GM21360 (cell line): ENCODE measurements around the gene KRT81.
"Not testable (repeated sequence)": the region's sequence is repeated elsewhere in the genome, so short reads cannot be mapped to it uniquely, and the experiment has no call there.

ENCODE experiments used
- ATAC-seq: cut with Tn5 transposase; IDR thresholded peaks from one replicate; pipeline ENCODE4 v1.9.1; 2021; ENCODE audit warnings: mild to moderate bottlenecking, moderate library complexity; ENCODE audit not compliant: unreplicated experiment

Gene KRT81

DNA sequence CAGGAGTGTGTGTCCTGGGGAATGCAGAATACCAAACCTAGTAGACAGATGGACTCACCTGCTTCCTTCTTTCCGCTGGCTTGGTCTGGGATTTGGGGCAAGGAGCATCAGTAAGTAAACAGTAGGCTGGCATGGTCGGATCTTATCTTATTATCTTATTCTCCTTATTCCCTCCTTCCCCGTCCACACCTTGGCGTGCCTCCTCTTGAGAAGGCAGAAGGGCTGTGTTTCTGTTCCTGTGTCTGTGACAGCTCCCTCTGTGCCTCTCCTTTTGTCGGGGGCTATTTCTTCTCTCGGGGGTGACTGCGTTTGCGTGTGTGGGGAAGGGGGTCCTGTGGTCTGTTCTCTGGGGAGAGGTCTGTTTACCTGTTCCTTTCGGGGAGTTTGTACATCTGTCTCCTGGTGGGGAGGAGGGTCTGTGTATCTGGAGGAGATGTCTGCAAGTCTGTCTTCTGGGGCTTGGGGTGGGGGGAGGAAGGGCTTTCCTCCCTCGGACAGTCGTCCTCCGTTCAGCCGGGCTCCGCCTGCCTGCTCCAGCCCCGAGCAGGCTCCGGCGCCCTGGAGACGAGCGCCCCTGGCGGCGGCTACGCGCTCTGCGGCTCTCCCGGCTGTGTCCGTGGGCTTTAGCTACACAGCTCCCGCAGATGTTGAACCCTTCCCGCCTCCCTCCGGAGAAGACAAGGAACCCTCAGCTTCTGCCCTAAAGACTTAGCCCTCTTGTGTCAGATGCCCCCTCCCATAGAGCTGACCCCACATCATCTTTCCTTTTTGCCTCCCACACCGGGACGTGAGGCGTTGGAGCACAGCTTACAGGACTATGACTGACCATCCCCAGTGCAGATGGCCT is 12.5 kb downstream of the KRT81 start:
- no peak for ATAC-seq

DNA sequence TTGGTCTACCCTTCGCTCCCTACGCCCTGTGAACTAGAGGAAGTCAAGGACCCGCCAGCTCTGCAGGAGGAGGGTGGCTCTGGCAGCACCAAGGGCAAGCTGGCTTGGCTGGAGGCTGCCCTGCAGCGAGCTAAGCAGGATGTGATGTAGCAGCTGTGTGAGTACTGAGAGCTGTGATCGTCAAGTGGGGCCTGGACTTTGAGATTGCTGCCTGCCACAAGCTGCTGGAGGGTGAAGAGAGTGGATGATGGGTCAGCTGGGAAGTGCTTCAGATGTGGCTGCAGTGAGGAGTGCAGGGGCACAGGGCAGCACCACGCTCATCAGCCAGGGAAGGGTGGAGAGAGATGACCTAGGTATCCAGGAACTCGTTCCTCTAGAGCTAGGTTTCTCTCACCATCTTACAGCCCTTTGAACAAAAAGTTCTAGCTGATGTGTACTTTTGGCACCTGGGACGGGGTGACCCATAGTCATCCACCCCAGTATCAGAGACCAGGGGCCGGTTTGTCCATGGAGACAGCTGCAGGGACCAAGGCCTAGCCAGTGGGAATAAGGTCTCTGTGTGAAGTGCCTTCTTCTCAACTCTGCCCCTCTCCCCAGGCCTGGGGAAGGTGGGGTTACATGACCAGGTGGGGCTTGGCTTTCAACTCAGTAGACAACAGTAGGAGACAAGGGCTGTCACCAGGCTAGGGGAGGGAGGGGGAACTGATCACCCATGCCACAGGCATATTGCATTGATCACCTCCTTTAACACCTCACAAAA is 13.7 kb downstream of the KRT81 start:
- ATAC-seq: no peak

DNA sequence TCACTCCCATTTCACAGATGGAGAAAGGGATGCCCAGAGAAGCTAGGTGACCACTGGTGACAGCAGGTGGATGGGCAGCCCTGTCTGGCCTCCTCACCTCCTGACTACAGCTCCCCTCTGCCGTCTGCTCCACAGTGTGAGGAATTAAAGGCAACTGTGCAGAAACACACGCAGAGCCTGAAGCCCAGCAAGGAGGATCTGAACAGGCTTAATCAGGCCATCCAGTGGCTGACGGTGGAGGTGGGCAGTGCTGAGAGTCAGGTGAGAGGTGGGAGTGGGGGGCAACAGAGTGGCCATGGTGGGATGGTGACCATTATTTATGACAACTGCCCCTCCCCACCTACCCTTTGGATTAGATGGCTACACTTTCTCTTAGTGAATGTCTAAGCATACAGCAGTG is 15.6 kb downstream of the KRT81 start:
- no peak for ATAC-seq

DNA sequence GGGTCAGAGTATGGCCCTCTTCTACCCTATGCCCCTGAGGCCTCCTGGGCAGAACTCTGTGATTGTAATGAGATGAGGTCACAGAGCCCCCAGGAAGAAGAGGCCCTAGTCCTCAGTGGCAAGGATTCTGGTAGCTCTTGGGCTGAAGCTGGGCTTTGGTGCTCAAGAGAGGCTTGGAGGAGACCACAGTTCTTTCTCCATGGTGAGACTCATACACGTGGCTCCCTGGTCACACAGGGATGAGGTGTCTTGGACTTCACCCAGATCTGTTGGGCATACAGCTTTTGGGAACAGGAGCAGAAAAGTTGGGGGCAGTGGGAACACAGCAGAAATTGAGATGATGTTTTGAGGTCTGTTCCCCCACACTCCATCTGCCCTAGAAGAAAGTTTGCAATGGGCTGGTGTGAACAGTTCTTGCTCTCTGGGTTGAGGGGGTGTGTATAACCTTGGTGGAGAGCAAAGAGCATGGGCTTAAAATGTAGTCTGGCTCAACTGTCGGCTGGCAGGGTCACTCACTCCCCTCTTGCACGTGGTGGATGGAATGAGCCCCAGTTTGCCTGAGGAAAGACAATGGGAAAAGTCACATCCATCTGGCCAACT is 16.7 kb downstream of the KRT81 start, which contains the start of gene KRT86:
Gene KRT86 (plus strand): TSS at position 125 of the 600 bp plus-strand sequence. CDS start 27,272 bp downstream, outside the sequence.
- ATAC-seq: no peak

DNA sequence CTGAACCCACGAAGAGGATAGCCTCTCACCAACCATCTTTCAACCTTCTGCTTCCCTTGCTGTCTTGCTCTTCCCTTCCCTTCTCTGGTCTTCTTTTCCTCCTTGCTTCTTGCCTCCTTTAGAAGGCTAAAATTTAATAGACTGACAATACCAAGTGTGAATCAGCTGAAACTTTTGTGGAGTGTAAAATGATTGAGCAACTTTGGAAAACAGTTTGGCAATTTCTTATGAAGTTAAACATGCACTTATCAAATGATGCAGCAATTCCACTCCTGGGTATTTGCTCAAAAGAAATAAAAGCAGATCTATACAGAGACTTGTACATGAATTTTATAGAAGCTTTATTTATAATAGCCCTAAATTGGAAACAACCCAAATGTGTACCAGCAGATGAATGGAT is 20.2 kb downstream of the KRT81 start:
- ATAC-seq: no peak

DNA sequence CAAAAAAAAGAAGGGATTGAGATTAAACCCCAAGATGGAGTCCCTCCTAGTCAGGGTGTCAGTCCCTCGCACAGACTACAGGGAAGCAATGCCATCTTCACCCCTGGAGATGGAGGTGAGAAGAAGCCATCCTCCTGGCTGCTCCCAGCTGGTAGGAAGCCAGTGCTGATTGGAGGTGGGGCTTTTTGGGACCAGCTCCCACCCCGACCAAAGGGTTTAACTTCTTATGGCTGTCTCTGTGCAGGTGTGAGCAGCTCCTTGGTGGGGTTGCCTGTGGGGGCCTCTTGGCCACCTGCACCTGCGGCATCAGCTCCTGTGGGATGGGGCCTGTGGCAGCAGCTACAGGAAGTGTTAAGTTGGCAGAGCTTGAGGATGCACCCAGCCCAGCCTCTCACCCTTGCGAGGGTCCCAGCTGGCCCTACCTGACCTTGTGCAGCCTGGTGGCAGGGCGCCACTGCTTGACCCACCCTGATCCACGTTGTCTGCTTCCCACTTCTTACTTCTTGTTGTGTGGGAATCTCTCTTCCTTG is 20.7 kb downstream of the KRT81 start:
- ATAC-seq: no peak

DNA sequence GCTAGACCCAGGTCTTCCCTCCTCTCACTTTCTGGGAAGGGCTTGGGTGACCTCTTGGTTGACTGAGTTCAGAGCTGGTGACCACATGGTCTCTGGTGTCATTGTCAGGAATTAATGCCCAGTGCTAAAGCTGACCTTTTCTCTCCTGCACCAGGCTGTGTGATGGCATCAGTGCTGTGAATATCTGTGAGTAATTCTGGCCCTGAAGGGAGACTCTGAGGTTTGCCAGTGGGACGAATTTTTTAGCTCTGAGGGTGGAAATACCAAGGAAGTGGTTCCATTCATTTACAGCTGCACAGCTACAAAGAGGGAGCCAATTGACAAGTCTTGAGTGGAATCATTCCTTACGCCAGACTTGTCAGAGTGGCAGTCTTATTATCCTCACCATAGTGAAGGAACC is 23.1 kb downstream of the KRT81 start:
- ATAC-seq: no peak

DNA sequence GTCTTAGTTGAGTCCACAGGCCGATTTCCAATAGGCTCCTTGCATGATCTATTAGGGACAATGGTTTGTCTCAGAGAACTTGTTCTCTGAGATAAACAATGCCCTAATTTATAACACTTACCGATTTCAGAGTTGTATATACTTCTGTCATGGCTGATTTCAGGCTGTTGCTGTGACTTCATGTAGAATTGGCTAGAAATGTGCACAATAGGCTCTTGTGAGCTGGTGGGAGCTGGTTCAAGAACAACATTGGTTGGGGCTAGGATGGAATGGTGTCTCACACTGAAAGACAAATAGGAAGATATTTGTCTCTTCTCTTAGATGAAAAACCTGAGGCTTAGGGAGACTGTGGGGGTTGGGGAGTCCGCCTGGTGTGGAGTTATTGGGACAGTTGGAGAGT is 23.6 kb downstream of the KRT81 start:
- no peak for ATAC-seq

DNA sequence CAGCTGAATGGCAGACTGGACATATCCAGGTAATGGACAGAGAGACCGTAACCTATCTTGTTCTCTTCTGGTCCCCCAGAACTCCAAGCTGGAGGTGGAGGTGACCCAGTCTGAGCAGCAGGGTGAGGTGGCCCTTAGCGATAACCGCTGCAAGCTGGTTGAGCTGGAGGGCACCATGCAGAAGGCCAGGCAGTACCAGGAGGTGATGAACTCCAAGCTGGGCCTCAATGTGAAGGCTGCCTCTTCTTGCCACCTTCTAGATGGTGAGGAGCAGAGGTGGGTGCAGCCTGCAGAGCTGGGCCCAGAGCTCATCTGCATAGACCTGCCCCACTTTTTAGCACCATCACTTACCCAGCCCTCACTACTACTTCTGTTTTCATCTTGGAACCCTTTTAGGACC is 24.1 kb downstream of the KRT81 start:
- ATAC-seq: no peak

DNA sequence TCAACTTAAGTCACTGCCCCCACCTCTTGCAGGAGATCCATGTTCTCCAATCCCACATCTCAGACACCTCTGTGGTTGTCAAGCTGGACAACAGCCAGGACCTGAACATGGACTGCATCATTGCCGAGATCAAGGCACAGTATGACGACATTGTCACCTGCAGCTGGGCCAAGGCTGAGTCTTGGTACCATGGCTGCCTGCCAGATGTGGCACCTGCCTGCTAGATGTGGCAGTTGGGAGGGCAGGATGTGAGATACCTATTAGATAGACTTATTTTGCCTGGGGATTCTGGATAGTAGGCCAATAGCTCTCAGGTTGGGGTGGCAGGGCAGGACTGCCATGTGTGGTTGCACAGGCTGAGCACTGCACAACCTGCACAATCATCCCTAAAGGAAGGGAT is 24.8 kb downstream of the KRT81 start:
- no peak for ATAC-seq

DNA sequence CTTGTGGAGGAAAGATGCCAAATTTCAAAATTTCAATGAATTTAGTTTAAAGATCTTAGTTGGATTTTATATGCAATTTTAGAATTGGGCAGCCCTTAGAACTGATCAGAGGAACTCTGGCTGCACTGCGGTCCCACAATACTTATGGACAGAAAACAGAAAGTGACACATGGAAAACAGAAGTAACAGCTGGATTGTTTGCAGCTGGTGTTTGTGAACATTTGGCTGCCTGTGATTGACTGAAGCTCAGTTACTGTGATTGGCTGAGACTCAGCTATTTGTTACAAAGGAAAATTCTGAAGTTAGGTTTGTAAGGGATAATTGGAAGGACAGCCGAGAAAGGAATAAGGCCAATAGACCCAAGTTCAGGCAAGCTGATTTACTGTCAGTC is 26.9 kb downstream of the KRT81 start:
- no peak for ATAC-seq

DNA sequence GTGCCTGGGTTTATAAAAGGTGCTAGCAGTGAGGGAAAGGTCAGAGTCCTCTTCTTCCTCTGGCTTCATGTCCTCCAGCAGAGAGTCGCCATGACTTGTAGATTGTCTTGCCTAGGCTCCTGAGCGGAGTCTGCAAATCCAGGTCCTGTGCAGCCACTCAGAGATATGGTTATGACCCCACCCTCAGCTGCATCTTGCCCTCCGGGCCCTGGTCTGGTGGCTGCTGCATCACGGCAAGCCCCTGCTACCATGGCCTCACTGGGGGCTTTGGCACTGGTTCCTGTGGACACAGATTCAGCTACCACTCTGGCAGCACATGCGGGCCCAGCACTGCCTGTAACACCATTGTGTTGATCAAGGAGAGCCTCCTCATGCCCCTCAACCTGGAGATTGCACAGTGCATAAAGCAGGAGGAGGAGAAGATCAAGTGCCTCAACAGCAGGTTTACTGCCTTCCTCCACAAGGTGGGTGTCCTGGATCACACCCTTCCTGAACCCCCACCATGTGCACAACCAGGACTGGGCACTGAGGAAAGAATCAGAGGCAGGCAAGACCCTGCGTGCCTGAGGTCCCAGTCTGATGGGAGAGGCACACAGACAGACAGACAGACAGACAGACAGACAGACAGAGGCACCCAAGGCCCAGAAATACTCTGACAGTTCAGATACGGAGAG is 27.4 kb downstream of the KRT81 start:
- no peak for ATAC-seq

DNA sequence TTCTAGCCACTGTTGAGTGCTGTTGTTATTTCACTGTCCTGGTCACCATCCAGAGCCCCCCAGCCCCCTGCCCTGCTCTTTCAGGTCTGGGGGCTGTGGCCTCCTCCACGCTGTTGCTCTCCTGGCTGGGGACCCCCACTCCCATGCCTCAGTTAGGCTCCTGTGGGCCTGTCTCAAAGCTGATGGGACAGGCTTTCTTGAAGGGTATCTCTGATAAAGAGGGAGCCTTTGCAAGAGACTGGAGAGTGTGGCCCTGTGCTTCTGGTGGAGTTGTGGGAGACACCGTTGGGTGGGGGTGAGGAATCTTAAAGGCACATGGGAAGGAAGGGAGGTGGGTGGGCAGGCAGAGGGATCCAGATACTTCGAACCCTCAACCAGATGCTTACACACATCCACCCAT is 29.0 kb downstream of the KRT81 start:
- no peak for ATAC-seq

DNA sequence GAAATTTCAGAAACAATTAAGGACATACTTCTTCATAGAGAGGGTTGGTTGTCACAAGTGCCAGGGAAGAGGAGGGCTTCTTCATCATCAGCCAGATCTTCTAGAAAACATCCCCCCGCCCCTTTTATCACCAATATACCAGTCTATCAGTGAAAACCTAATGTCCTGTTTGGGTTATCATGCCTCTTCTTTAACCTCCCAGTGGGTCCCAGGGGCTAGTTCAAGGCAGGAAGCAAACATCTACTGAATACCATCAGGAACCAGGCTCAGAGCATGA is 30.2 kb downstream of the KRT81 start:
- no peak for ATAC-seq

DNA sequence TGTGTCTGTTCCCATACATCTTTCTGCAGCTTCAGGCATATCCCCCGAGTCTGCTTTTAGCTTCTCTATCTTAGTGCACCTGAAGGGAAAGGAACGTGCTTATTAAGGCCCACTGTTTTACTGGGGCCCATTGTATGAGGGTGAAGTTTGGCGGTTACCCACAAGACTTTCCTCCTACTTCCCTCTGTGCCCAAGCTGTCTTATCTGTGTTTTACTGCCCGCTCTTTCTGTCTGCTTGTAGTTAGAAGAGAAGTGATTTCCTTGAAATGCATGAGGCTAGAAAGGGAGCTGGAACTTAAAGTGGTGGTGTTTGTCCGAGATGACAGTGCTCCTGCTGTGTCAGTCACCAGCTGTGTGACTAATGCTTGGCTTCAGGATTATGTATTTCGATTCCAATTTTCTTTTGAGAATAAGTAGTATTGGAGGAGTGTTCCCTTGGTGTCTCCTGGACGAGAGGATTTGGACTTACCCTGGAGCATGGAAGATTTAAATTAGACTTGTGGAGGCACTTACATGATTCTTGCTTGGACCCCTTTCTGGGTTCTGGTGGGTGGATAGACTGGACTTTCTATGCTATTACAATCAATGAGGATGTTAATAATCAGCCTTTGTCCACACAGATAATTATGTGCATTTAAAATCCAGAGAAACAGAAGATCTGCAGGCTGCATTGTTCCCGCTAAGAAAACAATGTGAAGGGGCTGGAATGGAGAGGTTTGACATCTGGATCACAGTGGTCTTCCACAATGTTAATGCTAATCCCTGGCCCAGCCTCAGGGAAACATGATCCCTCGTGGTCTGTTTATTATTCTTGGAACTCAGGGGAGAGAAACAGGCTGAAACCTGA is 30.8 kb downstream of the KRT81 start:
- no peak for ATAC-seq

DNA sequence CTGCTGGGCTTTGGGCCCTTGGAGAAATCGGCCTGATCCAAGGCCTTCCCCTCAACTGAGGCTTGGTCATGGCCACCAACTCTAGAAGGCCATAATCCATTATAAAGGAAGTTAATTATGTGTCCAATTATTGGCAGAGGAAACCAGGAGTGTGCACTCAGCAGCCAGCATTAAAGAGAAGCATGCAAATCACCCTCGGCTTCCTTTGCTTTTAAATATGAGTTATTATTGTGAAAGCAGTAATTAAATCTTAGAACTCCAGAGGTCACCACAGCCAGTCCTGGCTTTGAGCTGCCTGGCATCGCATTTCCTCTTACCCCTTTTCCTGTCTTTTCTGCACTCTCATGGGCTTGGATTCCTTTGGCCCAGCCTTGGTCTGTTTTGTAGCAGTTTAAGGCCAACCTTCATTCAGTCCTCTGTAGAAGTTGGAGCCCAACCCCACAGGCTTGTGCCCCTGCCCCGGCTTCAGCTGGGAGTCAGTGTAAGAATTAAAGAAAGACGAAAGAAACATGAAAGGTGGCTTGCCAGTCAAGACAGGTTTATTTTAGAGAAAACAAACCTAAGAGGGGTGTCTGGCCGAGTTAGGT is 31.6 kb downstream of the KRT81 start:
- ATAC-seq: no peak

DNA sequence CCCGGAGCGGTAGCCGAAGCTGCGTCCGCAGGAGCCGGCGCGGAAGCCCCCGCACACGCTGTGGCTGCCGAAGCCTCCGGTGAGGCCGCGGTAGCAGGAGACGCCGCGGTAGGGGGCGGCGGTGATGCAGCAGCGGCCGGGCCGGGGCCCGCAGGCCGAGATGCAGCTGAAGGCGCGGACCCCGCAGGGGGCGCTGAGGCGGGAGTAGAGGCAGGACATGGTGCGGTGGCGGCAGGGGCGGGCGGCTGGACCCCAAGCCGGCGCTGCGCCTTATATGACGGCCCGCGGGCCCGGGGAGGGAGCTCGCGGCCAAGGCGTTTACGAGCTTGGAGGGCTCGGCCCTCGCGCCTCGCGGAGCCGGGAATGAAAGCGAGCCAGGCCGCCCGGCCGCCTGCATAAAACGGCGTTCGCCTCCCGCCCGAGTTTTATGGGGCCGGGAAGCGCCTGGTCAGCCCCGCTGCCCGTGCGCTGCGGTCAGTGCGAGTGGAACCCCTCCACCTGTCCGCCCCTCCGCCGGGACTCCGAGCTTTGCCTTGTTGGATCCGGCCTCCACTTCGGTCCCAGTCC is 32.9 kb downstream of the KRT81 start:
- no peak for ATAC-seq

DNA sequence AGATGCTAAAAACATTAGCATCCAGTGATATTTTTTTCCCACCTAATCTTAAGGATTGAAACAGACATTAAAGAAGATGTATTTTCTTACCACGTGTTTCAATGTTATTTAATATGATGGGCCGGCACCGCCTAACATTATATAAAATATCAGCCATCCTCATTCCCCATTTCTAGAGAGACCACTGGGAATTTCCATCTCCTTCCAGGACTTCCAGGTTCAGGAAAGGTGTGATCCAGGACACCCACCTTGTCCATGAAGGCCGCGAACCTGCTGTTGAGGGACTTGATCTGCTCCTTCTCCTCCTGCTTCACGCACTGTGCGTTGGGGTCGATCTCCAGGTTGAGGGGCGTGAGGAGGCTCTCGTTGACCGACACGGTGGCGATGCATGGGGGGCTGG is 33.4 kb downstream of the KRT81 start:
- not testable (repeated sequence) for ATAC-seq

DNA sequence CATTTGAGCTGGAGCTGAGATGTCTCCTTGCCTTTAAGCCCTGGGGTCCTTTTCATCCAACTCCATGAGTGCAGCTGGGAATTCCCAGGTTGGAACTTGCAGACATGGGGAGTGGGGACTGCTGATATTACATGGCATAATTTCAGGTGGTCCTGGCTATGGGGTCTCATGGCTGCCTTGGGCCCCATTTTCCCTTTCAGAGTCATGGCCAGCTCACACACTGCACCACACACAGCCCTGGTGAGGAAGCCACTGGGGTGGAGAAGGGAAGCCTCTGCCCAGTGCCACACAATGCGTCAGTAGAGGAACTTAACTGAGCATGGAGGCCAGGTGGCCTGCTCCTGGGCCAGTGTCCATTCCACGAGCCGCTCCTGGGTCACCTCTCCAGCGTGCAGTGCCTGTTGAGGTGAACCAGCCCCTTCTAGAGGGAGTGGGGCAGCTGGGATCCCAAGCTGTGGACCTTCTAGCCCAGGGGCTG is 34.2 kb downstream of the KRT81 start:
- no peak for ATAC-seq

DNA sequence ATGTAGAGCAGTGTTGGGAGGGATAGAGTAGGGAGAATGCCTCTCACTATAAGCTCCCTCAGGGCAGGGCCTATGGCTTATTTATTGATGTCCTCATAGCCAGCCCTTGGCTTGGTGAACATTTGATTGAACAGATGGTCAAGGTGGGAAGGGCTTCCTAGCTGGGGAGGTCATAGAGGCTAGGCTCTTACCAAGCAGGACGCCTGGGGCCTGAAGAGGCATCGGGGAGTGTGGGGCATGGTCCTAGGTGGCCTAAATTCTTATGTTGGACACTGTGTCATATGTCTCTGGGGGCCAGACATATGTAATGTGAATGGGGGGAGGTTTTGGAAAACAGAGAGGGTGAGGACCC is 34.8 kb downstream of the KRT81 start:
- no peak for ATAC-seq
